Left forelimb (tissue), 1 donor: ENCODE results near the gene SUSD3.

Experiments used
- DNase-seq: peaks from one replicate; pipeline ENCODE4 v3.0.0-alpha.2; 2018; ENCODE audit warnings: low spot score

Gene SUSD3

GRCh38 chr9:93053781-93054331 lies 4.6 kb upstream of the SUSD3 start:
- no peak for DNase-seq

GRCh38 chr9:93054758-93055704 lies 3.5 kb upstream of the SUSD3 start:
- no peak for DNase-seq

DNA sequence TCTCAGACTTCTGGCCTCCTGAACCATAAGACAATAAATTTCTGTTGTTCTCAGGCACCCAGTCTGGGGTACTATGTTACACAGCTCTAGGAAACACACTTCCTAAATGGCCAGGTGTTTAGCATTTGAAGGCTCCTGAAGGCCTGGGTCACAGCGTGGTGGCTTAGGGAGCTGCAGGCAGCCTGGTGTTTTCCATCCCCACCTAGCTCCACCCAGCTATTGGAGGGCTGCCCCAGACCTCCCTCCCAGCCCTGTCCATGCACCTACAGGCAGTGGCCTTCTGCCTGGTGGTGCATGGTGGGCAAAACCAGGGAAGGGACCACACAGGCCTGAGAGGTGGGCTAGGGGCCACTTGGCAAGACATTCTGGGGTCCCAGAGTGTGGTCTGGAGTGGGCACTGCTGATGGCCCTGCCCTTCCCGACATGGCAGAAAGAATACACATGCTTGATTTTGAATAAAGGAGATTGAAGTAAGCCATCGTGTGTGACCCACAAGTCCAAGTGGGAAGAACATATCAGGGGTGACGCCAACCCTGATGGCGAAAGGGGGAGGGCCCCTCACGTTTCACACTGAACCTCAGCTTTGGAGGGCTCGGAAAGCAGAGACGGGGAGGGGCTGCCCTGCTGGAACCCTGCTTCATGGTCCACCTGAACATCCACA lies 1.3 kb upstream of the SUSD3 start:
- no peak for DNase-seq

DNA sequence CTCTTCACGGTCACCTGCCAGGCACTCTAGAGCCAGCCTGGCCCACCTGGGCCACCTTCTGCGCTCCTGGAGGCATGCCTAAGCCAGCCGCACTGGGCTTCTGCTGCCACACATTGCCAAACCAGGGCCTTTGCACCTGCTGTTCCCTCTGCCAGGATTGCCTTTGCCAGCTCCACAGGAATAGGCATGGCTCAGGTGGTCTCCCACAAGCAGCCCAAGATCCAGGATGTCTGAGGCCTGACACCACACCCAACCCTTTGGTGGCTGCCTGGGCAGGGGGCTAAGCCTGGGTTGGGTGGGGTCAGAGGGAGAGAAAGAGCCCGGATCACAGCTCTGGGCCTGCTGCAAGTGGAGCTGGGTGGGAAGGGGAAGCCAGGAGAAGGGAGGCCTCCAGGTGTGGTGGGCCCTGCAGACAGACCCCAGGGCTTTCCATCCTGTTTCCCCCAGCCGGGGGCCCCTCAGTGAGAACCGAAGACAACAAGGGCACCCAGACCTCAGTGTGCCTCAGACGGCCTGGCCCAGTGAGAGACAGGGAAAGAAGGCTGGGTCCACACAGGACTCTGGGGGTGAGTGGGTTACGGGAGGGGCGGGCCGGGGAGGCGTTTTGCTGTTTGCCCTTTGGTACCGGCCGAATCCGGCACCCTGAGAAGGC lies 672 bp upstream of the SUSD3 start:
- DNase-seq = no peak

DNA sequence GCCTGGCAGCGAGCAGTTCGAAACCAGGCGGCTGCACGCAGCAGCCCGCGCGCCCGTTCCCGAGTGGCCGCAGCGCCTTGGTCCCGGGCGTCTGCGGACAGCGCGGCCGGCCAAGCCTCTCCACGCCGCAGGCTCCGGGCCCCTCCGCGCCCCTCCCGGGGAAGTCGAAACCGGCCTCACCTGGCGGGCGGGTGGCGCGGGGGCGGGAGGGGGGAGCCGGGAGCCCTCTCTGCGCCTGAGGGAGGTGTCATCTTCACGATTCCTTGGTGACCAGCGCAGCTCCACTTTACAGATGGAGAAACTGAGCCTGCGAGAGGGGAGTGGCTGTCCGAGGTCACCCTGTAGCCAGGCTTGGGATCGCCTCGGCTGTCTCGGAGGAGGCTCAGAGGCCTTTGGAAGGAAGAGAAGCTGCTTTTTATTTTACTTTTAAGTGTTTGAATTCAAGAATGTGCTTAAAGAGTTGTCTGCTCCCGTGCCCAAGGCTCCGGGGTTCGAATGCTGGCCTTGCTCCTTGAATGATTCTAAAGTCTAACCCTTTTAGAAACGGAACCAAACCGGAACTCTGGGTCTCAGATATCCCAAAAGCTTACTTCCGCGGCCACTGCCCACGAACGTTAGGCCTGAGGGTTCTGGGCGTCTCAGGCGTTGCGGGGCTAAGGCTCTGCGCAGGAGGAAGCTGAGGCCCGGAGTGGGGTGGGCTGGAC lies 662 bp downstream of the SUSD3 start:
- no peak for DNase-seq

GRCh38 chr9:93059715-93060578 lies 1.4 kb downstream of the SUSD3 start:
- peak; percentile 63 for DNase-seq

DNA sequence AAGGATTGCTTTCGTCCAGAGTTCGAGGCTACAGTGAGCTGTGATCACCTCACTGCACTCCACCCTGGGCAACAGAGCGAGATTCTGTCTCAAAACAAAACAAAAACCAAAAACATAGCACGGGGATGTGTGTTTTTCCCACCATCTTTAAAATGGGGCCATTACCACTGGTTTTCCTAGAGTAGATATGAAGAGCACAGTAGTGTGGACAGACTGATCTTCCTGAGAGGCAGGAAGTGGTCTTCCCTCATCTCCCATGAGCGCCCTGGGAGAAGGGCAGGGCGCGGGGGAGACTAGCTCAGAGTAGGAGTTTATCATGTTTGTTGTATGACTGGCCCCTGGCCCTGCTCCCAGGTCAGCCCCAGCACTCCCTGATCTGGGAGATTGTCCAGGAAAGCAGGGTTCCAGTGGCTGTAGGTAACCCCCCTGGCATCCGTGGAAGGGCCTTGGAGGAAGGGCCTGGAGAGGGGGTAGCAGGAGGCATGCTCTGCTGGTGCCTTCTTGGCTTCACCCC lies 2.3 kb downstream of the SUSD3 start:
- DNase-seq = peak; percentile 50

DNA sequence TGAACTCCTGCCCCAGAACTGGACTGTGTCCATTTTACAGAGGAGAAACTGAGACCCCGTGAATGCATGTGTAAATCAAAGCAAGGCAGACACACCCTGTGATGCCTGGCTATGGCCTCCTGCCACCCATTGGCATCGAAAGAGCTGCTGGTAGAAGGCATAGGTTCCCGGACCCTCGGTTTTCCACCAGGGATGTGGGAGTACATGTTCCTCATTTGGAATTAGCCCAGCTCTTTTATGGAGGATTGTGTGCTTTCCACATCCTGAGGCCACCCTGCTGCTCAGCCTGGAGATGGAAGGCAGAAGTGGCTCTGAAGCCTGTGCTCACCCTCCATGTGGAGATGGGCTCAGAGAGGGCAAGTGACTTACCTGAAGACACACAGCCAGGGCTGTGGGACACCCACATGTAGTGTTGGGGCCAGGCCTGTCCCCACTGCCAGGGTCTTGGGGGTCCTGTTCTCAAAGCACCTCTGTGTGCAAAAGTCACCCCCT lies 2.8 kb downstream of the SUSD3 start:
- DNase-seq = no peak

GRCh38 chr9:93061791-93062763 lies 3.6 kb downstream of the SUSD3 start:
- peak; percentile 65 for DNase-seq

DNA sequence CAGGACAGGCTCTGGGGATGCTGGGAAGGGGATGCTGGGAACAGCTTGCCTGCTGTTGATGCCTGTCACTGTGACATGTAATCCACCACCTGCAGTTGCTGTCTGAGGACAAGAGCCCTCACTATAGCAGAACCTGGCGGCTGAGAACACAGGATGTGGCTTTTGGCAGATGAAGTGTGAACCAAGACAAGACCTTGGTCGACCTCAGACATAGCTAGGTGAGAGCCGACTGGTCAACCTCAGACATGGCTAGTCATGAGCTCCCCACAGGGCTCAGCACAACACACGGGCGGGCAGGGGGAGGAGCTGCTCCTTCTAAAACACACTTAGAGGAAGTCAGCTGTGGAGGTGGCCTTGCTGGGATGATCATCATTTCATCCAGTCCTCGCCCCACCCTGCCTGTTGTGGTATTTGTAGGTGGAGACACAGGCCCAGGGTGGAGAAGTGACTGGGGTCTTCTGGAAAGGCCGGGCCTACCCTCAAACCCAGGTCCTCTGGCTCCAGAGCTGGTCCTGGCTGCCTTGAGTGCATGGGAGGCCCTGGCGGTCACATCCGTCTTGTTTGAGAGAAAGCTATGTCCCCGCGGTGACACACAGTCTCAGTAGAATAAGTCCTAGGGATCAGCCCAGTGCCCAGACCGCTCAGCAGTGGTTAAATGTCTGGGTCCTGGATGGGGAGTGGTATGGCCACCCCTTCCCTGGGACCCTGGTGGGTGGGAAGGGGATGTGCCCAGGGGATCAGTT lies 6.1 kb downstream of the SUSD3 start:
- DNase-seq = no peak

DNA sequence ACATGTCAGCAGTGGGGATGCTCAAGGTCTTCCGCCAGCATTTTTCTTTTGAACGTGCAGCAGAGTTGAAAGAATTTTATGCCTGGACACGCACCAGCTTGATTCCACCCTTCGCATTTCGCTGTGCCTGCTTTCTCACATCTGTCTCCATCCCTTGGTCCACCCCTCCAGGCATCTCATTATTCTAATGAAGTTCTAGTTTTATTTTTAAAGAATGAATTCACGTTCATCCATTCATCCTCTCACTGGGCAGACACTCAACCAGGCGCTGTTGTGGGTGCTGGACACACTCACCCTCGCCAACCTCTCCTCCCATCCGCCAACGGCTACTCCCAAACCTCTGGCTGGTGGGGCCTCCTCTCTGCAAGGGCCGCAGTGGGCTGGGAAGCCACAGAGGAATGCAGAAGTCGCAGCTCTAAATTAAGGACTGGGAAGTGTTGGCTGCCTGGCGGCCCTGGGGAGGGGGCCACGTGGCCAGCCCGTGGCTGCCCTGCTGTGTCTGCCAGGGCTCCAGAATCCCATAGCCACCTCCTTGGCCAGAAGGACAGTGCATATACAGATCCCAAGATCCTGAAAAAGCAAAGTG lies 6.7 kb downstream of the SUSD3 start:
- DNase-seq = no peak

- DNase-seq = no peak
Measured at GRCh38 chr9:93066978-93067603, 8.6 kb downstream of the SUSD3 start.

GRCh38 chr9:93068956-93069355 lies 10.5 kb downstream of the SUSD3 start:
- DNase-seq = no peak

GRCh38 chr9:93071464-93071863 lies 13.0 kb downstream of the SUSD3 start:
- DNase-seq = no peak

- DNase-seq = no peak
Measured at GRCh38 chr9:93072383-93072795, 13.9 kb downstream of the SUSD3 start.

DNA sequence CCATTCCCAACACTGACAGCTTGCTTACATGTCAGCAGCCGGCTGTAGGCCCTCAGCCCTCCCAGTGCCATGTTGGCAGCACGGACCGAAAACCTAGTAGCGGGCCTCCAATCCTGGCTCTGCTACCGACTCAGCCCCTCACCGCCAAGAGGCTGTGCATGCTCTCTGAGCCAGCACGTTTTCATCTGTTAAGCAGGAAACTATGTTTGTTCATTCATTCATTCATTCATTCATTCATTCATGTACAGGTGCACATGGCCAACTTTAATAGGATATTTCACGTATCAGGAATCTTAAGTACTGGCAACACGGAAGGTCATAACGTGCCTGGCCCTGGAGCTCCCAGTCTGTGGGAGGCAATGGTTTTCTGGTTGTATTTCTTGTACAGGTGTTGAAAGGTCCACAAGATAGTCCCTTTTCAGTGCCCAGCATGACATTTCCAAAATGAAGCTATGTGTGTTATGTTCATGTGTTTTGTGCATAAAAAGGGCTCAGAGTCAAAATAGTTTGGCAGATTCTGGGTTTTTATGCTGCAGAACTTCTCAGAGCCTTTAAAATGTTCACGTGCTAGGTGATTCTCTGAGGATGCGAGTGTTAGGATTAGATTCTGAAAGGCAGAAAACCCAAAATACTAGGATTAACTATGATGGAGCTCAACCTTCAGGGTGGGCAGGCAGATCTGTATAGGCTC lies 17.7 kb downstream of the SUSD3 start:
- no peak for DNase-seq

DNA sequence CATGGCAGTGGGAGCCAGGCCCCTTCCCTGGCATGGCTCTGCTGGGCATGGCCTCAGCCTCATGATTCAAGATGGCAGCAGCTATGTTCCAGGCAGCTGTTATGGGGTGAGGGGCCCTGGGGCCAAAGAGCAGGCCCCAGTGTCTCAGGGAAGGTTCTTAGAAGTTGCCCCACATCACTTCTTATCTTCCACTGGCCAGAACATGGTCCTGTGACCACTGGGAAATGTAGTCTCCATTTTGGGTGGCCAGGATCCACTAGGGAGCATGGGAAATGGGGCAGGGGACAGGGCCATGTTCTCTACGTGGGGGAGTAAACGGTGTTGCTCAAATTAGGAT lies 18.3 kb downstream of the SUSD3 start:
- DNase-seq = no peak
